Measurements from ENCODE around the gene SNX20. TPM values are rescaled to one million over a fixed set of nuclear protein-coding genes. Genes with fewer than 3 reads are reported as not detected.

Gene SNX20
- total and polyA plus RNA-seq, 10 of the 15 experiments (the other 5 are each of a cell fraction or from before 2014, with no cell fraction given) = 4.6 to 30.8 (median 21.9) TPM

DNA sequence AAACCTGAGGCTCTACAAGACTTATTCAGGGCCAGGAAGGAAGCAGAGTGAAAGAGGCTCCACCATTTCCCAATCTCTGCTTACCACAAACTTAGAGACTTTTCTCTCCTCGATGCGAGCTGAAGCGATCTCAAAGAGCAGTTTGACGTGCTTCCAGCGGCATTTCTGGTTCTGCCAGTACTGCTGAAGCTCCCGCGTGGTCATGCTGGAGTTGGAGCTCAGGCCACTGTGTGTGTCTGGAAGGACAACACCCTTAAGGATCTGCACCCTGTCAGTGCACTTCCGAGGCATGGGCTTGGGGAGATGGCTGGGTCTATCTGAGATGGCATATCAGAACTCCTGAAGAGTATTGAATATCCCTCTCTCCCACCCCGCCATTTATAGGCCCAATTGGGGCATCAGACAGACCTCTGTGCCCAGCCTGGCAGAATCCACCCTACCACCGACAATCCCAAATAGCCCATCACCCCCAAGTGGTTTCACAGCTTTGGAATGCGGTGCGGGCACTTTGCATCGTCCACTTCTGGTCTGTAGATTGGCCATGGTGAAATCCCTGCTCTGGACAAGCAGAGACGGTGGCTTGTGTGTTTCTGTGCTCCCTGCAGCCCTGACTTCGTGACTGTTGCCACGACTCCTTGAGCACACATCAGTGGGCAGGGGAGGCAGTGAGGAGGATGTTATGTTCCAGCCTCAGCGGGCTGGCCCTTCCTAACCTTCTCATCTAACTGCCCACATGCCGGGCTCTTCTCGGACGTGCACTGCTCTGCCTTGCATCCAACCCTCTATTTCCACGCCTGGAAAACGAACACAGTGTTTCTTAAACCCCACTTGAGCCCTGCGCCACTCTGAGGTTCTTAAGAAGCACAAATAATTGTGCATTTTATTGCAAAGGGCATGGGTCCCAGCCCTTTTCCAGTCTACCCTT lies 5.2 kb downstream of the SNX20 start (continued):
- no peak for TF ChIP-seq NR2C2 (IDR thresholded peaks at IDR 0.05; ENCODE audit: borderline replicate concordance, control insufficient read depth, insufficient read length, low read depth)

DNA sequence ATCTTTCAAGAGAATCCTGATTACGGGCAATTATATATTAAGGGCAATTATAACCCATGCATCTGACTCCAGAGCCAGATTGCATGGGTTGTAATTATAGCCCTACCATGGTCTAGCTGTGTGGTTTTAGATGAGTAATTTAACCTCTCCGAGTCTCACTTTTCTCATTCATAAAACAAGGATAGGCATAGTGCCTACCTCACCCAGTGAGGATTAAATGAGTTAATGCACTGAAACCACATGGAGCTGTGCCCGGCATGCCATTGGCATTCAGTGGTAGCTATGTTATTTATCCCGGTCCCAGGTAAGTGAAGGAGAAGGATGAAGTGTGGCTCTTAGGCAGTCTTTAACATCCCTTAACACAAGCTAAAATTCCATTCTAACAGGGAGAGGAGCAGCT lies 6.3 kb downstream of the SNX20 start:
- Histone ChIP-seq H3K36me3 (ENCODE audit: control insufficient read depth in 2 of 2, insufficient read depth in 2 of 2, low read length in 1 of 2) (peaks cover 11 to 28% of the 10 kb centered on the region in 2 experiments), H3K4me2 (ENCODE audit: control insufficient read depth, insufficient read depth) (no peak overlapping the region), H2AFZ (ENCODE audit: control insufficient read depth, low read depth, low read length) (no peak overlapping the region), H4K20me1 (ENCODE audit: control insufficient read depth, insufficient read depth) (no peaks in the 10 kb centered on the region), H3K79me2 (ENCODE audit: control insufficient read depth, insufficient read depth, low read length) (peaks cover 21% of the 10 kb centered on the region), H3K4me3 (no peak overlapping the region), H3K9me3 (replicated peaks; ENCODE audit: control insufficient read depth, insufficient read depth, low read length) (peaks cover 22% of the 10 kb centered on the region), H3K27me3 (replicated peaks in 1 of 2; ENCODE audit: control insufficient read depth in 2 of 2, insufficient read depth in 2 of 2, low read length in 1 of 2) (no peaks in the 10 kb centered on the region), H3K27ac (ENCODE audit: control insufficient read depth, insufficient read depth) (no peak overlapping the region), H3K9ac (ENCODE audit: control insufficient read depth, insufficient read depth, low read length) (no peak overlapping the region), H3K4me1 (ENCODE audit: control insufficient read depth, insufficient read depth, low read length) (peaks cover 3% of the 10 kb centered on the region; the same call in 1 of the 2 replicates)
- WGBS (ENCODE audit: insufficient coverage, insufficient replicate concordance, low lambda C conversion rate, missing lambda C conversion rate) = 84% methylated on average over 4 of the region's 4 CpGs
- in situ Hi-C loops (cut with MboI) = no loop called here
- ChIA-PET CTCF (interaction anchor here (1.2 to 20.9 kb wide), 4 partner anchors 8 to 126 kb away, joined by 3 to 636 read pairs (median 275); no protein-coding TSS in a partner anchor), RAD21 (ENCODE audit: unreplicated experiment) (interaction anchor here (1.4 to 29.0 kb wide), 2 partner anchors 10 to 72 kb away, joined by 4 to 578 read pairs; partner anchors contain the start of gene CYLD), SMC1A (ENCODE audit: uncharacterized antibody, unreplicated experiment) (interaction anchor here (1.3 to 24.8 kb wide), 4 partner anchors 9 to 91 kb away, joined by 4 to 600 read pairs (median 8); partner anchors contain the start of gene CYLD), POLR2A (no interaction called here)
- no peak for DNase-seq (ENCODE audit: low read depth, low spot score)
- intact Hi-C loops (cut with micrococcal nuclease; ENCODE audit: unreplicated experiment) = no loop called here
- FAIRE-seq = no peak
- TF ChIP-seq NRF1 (conservative IDR thresholded peaks at IDR 0.05; ENCODE audit: low read depth, low read length) (no peak), IRF4 (IDR thresholded peaks at IDR 0.05; ENCODE audit: low read depth, low read length) (no peak), YY1 (IDR thresholded peaks at IDR 0.05; ENCODE audit: low read depth, low read length) (no peak)
- TF ChIP-seq, protein P1, sequence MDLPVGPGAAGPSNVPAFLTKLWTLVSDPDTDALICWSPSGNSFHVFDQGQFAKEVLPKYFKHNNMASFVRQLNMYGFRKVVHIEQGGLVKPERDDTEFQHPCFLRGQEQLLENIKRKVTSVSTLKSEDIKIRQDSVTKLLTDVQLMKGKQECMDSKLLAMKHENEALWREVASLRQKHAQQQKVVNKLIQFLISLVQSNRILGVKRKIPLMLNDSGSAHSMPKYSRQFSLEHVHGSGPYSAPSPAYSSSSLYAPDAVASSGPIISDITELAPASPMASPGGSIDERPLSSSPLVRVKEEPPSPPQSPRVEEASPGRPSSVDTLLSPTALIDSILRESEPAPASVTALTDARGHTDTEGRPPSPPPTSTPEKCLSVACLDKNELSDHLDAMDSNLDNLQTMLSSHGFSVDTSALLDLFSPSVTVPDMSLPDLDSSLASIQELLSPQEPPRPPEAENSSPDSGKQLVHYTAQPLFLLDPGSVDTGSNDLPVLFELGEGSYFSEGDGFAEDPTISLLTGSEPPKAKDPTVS (IDR thresholded peaks at IDR 0.05; ENCODE audit: low read depth, low read length) = no peak
- no peak for ATAC-seq
- no TSS peak for BruUV-seq (replicated peaks)

Measured in GM12878 (cell line).